VCaP (cell line): ENCODE data around the gene PTDSS2.
"Not testable (repeated sequence)": the region's sequence is repeated elsewhere in the genome, so short reads cannot be mapped to it uniquely, and the experiment has no call there.

ENCODE experiments used
- H3K27ac ChIP-seq: fragments of 450-650 bp; 2 replicates; pipeline ENCODE4 v1.5.1; 2017
- TF ChIP-seq, protein P1 (sequence below): fragments of 450-650 bp; conservative IDR thresholded peaks from 2 replicates; pipeline ENCODE4 v1.5.1; 2017; ENCODE audit warnings: mild to moderate bottlenecking, moderate library complexity

Gene PTDSS2

DNA sequence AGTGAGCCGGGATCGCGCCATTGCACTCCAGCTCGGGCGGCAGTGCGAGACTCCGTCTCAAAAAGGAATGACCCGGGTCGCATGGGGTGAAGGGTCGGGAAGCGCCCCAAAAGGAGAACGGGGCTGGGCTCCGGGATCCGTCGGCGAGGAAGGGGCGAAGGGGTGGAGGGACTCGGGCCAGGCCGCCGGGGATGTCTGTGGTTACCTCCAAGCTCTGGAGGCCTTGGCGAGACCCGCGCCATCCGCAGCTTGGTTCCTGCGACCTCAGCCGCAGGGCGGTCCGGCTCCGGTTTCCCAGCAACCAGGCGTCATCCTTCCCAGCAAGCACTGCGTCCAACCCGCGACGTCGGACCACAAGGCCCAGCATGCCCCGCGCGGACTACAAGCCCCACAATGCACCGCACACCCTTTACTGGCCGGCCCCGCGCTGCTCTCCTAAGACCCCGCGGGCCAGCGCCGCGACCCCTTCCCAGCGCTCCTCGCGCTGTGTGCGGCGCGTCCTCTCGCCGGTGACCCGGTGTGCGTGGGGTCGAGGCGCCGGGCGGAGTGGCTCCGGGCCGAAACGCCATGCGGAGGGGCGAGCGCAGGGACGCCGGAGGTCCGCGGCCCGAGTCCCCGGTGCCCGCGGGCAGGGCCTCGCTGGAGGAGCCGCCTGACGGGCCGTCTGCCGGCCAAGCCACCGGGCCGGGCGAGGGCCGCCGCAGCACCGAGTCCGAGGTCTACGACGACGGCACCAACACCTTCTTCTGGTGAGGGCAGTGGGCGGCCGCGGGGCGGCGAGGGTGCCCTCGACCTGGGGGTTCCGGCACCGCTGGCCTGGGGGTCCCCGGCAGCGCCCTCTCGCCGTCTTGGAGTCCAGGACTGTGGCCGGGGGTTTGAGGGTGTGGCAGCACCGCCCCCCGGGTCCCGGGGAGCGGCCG, at the start of gene PTDSS2:
TSS of gene PTDSS2 (plus strand) at position 391 of the 920 bp plus-strand sequence. CDS start at position 568, 177 bp downstream.
- H3K27ac ChIP-seq: peak within 1 kb of the TSS; percentile 85
- TF ChIP-seq, protein P1, sequence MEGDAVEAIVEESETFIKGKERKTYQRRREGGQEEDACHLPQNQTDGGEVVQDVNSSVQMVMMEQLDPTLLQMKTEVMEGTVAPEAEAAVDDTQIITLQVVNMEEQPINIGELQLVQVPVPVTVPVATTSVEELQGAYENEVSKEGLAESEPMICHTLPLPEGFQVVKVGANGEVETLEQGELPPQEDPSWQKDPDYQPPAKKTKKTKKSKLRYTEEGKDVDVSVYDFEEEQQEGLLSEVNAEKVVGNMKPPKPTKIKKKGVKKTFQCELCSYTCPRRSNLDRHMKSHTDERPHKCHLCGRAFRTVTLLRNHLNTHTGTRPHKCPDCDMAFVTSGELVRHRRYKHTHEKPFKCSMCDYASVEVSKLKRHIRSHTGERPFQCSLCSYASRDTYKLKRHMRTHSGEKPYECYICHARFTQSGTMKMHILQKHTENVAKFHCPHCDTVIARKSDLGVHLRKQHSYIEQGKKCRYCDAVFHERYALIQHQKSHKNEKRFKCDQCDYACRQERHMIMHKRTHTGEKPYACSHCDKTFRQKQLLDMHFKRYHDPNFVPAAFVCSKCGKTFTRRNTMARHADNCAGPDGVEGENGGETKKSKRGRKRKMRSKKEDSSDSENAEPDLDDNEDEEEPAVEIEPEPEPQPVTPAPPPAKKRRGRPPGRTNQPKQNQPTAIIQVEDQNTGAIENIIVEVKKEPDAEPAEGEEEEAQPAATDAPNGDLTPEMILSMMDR: no peak

DNA sequence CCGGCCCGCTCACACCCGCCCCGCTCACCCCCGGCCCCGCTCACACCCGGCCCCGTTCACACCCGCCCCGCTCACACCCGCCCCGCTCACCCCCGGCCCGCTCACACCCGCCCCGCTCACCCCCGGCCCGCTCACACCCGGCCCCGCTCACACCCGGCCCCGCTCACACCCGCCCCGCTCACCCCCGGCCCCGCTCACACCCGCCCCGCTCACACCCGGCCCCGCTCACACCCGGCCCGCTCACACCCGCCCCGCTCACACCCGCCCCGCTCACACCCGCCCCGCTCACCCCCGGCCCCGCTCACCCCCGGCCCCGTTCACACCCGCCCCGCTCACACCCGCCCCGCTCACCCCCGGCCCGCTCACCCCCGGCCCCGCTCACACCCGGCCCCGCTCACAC, 48.9 kb upstream of the PTDSS2 start:
- H3K27ac ChIP-seq: not testable (repeated sequence)

DNA sequence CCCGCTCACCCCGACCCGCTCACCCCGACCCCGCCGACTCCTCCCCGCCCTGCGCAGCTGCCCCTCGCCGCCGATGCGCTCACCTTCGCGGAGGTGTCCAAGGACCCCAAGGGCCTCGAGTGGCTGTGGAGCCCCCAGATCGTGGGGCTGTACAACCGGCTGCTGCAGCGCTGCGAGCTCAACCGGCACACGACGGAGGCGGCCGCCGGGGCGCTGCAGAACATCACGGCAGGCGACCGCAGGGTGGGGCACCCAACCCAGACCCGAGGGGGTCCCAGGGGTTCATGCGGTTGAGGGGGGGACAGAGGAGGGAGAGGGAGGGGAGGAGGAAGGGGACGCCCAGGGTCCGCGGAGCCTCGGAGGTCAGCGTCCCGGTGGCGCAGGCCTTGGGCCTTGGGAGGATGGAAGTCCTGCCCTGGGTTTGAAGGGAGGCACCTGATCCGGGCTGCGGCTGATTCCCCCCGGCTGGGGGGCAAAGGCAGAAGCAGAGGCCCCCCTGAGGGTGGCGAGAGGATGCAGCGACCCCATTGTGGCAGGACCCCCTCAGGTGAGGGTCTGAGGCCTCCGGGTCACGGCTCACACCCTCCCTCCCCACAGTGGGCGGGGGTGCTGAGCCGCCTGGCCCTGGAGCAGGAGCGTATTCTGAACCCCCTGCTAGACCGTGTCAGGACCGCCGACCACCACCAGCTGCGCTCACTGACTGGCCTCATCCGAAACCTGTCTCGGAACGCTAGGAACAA, 46.9 kb upstream of the PTDSS2 start:
- TF ChIP-seq, protein P1: no peak
- no peak overlapping the region for H3K27ac ChIP-seq

DNA sequence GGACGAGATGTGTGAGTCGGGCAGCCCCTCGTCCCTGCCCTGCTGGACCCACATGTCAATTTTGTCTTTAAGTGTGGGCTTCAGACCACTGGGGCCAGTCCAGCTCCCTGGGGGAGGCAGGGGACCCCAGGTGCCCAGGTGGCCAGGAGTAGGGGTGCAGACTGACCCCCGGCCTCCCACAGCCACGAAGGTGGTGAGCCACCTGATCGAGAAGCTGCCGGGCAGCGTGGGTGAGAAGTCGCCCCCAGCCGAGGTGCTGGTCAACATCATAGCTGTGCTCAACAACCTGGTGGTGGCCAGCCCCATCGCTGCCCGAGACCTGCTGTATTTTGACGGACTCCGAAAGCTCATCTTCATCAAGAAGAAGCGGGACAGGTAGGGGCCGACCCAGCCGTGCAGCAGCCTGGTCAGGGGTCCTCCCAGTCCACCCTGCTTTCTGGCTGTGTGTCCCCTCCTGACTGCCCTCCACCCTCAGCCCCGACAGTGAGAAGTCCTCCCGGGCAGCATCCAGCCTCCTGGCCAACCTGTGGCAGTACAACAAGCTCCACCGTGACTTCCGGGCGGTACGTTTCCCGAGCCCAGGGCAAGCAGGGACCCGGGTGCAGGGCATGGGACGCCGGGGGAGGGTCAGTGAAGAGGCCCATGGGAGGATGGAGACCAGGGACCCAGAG, 46.2 kb upstream of the PTDSS2 start:
- TF ChIP-seq, protein P1: no peak
- no peak overlapping the region for H3K27ac ChIP-seq

DNA sequence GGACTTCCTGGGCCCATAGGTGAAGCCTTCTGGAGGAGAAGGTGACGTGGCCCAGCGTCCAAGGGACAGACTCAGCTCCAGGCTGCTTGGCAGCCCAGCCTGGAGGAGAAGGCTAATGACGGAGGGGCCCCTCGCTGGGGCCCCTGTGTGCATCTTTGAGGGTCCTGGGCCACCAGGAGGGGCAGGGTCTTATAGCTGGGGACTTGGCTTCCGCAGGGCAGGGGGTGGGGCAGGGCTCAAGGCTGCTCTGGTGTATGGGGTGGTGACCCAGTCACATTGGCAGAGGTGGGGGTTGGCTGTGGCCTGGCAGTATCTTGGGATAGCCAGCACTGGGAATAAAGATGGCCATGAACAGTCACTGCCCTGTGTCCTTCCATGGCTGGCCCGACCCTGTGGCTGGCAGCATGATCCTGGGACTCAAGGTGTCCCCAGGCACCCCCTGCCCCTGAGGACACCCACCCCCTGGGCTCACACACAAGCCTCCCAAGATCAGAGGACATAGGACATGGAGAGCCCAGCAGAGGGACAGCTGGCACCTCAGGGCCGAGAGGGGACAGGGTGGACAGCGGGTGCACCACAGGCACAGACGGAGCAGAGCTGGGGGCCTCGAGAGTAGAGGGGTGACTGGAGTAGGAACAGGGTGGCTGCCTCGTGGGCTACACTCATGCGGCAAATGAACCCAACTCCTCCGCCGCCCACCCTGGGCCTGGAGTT, 45.4 kb upstream of the PTDSS2 start:
- TF ChIP-seq, protein P1: no peak
- no peak overlapping the region for H3K27ac ChIP-seq

DNA sequence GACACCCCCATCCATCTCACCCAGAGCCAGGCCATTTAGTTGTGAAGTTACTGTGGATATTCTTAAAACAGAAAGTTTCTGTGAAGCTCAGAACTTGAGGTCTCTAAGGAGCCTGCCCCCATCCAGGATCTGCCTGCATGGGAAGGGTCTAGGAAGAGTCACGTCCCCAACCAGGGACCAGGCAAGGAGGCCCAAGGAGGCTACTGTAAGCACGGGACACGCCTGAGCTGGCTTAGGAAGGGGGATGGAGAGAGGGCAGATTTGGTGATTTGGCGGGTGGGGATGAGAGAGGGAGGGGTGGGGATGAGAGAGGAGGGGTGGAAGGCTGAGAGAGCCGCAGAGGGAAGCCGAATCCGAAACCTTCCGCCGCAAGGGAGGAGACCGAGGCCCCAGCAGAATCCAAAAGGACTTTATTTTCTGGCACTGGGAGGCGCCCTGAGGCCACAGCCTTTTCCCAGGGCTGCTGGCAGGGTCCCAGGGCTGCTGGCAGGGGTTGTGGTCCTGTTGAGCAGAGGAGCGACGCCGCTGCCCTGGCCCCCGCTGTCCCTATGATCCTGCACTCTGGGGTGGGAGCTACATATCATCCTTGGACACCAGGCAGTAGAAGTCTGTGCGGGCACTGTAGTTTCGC, 44.6 kb upstream of the PTDSS2 start:
- no peak overlapping the region for H3K27ac ChIP-seq
- TF ChIP-seq, protein P1: 0 out of 2 replicates have a peak, but pooled peaks have one; percentile 13
